HG03378 (cell line): ENCODE data around the gene TTLL5.

ENCODE experiments used
- ATAC-seq: cut with Tn5 transposase; IDR thresholded peaks from one replicate; pipeline ENCODE4 v1.9.1; 2021; ENCODE audit warnings: mild to moderate bottlenecking, moderate library complexity; ENCODE audit not compliant: unreplicated experiment

Gene TTLL5

DNA sequence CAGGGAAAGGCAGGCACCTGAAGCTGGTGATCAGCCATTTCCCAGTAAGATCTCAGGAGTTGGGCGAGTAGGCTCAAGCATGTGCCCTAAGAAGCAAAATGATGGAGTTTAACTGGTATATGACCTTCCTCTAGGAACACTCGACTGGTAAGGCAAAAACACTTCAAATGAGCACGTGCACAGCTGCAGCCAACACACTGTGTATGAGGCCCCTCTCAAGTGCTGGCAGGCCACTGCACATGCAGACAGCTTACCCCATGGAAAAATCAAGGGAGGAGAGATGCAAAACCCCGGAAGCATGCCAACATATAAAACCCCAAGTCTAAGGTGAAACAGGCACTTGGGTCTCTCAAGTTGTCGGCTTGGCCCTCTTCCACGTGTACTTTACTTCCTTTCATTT is 39.2 kb downstream of the TTLL5 start:
- ATAC-seq: no peak

DNA sequence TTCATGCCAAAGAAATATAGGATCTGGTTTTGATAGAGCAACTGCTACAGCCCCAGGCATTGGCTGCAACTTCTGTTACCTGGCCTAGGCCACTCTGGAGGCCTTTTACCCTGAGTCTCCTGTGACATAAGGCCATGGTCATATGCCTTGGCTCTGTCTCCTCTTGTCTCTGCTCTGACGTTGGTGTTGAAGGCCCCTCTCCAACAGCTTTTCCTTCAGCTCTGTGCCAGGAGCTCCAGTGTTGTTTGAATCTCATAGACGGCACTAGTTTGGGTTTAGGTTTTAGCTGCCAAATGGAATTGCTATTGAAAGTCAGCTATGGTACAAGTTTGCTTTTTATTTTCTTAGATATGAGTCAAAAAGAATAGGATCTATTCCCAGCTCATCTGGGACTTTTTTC is 41.1 kb downstream of the TTLL5 start:
- ATAC-seq: no peak

DNA sequence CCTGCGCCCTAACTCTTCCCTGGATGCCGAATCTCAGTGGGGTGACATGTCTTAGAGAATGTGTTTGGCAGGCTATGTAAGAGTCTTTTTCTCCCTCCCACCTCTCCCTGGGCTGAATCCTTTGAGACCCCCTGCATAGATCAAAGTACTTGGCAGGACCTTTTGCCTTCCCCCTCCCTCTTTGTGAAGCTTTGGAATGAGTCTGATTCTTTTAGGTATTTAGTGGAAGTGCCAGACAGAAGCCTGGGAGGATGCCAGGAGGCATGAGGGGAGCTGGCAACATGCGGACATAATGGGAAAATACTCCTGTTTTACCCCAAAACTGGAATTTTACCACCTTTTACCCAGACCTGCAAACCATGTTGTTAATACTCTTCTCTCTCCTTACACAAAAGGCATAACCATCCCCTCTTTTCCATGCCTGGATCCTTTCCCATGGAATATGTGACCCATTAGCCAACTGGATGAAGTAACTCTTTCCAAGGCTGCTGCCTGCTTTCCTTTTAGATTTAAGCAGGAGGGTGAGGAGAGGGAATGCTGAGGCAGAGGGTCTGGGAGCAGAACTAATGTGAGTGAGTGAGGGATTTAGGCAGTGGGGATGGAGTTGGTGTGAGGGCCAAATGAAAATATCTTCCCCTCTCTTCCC is 41.7 kb downstream of the TTLL5 start:
- ATAC-seq: no peak

DNA sequence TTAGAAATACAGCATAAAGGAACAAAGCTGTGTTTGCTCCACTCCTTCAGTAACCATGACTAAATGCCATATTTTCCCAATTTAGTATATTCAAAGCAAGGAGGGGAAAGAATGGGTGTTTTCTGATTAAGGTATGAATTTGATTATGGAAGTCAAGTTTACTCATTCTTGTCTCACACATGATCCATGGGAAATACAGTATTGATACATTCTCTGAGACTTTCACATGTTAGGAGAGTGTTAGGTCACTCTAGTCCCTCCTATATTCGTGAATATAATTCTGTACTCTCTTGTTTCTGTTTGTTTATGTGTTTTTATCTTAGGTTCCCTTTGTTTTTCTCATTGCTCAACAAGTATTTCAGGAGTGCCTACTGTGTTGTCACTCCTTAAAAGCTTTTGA is 42.4 kb downstream of the TTLL5 start:
- no peak for ATAC-seq

DNA sequence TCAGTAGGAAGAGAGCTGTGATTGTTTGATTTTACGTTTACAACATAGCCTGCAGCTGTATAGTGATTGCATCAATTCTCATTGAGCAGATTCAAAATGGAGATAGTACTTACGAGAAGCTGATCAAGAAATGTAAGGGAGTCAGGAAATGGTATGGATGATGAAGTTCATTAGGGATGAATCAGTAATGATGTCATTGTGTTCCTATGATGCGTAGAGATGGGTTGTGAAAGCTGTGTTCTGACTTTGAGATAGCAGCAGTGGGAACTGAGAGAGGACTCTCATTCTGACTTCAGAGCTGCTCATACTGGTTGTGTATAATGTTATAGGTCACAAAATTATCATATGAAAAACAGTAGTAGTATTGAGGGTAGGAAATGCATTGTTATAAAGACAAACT is 44.0 kb downstream of the TTLL5 start:
- no peak for ATAC-seq

DNA sequence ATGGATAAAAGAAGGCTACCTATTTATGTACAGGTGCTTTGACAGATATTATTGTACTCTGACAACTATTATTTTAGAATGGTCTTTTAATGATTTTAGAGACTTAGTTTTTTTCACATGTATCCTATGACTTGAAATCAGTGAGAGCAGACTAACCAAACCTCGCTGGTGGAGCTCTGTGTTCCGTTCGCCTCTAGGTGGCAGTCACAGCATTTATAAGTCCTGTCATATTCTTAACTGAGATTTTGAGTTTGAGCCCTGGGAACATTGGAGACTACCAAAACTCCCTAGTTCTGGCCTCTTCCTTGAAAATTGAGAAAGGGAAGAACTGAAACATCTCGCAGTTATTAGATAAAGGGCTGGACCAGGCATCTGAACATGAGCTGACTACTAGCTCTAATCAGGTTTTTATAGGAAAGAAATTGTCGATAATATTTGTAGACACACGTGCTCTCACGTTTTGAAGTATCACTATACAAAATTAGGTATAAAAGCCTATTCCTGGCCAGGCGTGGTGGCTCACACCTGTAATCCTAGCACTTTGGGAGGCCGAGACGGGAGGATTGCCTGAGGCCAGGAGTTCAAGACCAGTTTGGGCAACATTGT is 48.3 kb downstream of the TTLL5 start:
- ATAC-seq: no peak

DNA sequence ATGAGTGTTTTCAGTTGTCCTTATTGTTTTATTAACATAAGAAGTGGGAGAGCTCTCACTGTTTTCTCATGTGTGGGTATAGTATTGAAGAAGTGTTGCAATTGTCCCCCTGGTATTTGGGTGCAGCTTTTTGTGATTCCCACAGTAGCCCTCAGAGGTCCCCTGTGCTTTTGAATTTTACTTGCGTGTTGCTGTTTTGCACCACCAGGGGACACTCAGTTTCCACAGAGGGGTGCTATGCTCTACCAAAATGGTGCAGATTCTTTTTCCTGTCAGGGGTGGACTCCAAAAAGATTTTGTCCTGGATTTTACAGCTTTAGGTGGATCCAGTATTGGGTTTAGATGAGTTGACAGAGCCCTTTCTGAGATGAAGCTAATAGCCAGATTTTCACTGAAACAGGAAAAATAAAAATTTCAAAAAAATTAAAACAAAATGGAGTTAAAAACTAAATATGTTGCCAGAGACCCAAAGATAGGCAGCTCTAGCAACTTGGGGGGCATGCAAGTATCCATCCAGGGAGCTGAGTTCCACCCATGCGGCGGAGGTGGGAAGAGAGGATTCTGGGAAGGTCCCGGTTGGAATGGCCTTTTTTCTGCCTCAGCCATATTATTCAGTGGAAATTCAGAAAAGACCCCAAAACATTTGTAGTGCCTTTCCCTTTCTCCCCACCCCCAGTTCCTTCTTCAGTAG is 50.2 kb downstream of the TTLL5 start:
- ATAC-seq: no peak

DNA sequence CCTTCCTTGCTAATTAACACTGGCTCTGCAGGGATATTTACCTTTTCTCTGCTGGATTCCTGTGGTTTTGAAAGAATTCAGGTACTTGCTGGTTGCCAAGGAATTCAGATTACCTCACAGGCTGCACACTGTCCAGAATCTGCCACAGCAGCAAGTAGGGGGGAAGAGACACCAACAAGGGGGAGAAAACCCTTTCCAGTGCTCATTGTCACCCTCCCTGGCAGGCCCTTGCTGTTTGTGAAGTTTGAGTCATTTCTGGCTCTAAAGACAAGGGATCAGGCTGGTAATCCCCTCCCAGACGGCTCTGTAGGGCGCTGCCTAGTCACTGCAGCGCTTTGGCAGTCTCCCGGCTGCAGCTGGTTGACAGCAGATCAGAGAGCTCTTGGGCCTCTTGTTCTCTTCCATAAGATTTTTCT is 50.8 kb downstream of the TTLL5 start:
- no peak for ATAC-seq

DNA sequence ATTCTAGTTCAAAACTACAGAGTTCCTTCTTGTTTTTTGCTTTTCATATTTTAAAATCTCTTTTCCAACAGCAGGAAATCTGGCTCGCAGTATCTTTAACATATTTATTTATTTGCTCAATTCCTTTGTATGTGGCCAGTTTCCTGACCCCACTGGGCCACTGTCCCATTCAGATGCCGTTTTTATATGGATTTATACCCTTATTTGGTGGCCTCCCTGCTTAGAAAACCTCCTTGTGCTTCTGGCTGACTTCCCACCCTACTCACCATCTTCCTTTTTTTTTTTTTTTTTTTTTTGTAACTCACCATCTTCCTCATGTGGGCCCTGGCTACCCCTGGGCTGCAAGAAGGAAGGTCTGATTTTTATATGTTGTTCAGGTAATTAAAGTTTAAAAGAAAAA is 53.9 kb downstream of the TTLL5 start:
- no peak for ATAC-seq

DNA sequence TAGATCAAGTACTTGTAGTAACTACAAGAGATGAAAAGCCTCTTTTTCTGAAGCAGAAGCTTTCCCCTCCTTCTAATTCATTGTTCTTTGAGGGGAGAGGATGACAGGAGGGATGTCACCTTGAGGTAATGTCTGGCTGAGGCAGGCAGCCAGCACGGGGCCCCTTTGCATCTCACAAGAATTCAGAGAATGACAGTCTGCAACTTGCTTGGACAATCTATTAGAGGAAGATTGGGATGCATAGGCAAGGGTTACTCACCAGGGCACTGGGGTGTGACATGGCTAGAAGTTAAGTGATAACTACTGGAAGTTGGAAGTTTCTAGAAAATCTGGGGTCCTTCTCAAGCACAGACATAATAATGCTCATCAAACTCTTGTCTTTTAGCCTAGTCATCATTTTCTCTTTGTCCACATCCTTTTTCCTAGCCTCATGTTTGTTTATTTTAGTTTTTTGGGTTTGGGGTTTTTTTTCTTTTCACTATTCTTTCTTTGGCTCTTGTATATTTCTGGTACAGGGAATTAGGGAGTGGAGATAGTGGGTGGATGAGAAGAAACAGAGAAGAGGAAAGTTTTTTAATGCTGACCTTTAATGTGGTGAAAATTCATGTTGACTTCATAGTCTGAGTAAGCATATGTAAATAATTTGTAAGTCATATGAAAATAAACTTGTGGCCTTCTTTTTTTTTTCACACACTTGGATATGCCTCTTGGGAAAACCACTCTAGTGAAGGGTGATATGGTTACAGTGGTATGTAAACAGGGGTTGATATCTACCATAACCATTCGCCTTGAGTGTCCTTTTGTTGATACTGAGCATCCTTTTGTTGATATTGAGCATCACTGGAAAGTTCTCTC is 55.1 kb downstream of the TTLL5 start:
- ATAC-seq: no peak

DNA sequence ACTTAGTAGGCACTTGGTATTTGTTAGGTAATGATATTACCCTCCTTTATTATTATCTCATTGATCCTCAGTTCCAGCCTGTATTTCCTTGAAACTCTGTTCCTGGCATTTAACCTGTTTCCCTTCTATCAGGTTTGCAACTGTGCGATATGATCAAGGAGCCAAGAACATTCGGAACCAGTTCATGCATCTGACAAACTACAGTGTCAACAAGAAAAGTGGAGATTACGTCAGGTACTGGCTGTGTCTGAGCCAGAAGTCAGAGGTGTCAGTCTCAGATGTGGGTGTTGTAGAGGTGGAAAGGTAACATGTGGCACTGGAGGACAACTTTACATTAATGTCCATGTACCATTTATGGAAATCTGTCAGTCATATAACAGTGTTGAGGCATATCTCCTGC is 56.7 kb downstream of the TTLL5 start:
- no peak for ATAC-seq

DNA sequence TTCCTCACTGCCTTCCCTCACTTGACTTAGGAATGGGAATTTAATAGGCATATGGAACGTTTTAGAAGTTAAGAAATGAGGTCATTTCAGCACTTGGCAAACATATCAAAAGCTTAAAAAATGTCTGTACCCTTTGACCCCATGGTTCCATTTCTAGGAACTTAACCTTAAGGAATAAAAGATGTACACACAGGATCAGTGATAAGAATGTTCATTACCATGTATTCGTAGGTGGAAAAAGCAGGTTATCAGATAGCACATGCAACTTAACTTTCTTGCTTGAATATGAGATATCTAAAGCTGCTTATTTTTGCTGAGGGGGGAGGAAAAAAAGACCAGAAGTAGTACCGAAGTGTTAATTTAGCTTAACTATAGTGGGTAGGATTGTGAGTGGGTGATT is 57.2 kb downstream of the TTLL5 start:
- ATAC-seq: no peak

DNA sequence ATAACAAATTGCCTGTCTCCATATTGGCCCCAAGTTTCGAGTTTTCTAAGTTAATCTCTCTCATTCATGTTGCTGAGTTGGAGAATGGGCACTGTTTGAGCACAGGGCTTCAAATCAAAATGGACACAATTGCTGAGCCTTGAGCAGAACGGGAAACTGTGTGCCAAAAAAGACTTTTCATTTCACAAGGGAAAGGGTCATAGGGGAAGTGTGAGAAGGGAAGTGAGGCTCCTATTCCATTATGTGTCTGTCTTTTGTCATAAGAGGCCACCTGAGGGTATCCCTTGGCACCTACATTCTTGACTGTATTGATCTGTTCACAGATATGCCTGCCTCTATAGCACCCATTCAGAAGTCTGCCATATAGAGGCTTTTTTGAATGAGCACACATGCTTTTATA is 59.1 kb downstream of the TTLL5 start:
- ATAC-seq: no peak

DNA sequence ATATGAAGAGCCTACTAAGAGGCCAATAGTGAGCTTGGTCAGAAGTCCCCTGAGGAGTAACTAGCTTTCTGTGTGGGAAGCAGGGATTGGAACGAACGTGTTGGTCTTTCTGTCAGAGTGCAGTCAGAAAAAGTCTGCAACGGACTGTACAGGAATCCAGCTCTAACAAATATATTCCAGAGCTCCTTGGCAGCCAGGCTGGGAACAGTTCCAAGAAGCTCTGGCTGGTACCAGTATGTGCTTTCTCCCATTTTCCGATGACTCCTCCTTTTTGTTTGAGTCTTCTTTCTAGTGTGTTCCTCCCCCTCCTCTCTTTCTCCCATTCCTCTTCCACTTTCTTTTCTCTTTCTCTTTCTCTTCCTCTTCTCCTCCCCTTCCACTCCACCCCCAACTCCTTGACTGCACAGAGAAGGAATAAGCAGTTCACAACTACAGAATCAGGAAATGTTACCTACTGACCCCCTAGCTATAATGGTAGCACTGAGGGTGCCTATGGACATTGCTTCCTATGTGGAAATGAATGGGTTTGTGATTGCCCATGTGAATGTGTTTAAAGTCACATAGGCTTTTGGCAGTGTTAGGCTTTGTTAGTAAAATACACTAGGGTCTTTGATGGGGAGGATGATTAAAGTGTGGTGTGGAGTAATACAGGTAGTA is 59.9 kb downstream of the TTLL5 start:
- ATAC-seq: no peak

DNA sequence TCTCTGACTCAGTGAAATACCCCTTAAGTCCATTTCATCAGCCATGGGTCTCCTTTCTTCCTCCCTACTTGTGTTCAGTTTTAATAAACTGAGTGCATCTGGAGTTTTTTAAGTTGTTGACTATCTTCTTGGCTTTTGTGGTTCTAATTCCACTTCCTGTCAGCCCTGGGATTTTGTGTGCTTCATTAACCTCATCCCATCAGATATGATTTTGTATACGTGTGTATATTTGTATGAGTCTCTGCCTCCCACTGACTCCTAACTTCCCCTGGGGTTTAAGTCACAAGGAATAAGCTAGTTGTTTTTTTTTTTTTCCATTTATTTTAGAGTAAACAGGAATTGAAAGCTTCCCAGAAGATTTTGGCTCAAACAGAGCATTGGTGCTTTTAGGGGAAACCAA is 62.7 kb downstream of the TTLL5 start:
- ATAC-seq: no peak

DNA sequence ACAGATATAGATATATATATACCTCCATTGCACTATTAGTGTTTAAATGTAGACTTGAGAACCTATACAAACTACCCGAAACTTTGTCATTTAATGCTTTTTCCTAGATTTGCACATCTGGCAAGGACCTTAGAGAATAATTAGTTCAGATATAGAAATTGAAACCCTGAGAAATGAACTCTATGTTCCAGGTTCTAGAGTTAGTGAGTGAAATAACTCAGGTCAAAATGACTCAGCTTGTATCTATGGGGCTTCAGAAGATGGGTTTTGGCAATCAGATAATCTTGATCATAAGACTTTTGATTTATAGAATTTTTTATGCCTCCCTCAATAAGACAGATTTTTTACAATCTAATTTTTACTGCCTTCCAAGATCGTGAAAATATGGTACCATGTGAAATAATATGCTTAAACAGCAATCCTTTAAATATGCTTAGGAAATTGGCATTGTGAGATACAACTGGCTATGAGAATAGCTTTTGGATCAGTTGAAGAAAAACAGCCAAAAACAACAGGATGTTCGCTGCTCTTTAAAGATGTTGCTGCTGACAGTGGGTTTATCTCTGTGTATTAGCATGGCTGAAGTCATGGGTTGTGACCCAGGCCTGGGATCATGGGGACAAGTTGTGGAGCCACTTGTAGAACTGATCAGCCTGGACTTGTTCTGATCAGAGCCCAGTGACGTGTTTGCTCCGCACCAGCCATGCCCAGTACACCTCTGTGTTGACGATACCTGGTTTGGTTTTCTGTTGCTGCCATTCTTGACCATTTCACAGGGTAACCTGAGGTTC is 63.6 kb downstream of the TTLL5 start:
- ATAC-seq: no peak

DNA sequence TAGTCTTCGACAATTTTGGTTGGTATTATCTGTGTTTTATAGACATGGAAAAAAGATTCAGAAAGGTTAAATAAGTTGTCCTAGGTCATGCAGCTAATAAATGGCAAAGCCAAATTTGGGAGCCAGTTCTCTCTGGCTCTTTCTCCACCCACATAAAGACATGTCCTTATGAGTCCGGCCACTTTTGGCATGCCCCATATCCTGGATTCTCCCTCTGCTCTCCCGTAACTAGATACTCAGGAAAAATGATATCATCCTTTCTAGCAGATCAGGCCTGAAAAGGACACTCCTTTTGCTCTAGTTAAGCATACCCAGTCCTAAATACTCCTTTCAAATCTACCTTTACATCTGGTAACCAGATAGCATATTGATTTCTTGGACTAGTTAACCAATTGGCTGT is 64.4 kb downstream of the TTLL5 start:
- no peak for ATAC-seq

DNA sequence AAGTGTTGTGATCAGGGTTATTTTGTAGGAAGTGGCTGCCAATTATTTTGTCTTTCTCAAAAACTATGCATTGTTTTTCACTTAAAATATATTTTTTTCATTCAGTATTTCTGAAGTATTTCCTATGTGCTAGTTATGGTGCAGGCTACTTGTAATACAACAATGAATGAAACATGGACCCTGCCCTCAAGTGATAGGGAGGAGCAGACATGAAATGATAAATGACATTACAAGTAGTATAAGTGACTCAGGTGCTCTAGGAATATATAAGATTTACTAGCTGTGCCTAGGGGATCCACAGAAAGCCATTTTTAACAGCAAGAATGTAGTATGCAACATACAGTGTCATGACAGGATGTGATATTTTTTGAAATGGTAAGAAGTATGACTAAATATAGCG is 65.3 kb downstream of the TTLL5 start:
- no peak for ATAC-seq

DNA sequence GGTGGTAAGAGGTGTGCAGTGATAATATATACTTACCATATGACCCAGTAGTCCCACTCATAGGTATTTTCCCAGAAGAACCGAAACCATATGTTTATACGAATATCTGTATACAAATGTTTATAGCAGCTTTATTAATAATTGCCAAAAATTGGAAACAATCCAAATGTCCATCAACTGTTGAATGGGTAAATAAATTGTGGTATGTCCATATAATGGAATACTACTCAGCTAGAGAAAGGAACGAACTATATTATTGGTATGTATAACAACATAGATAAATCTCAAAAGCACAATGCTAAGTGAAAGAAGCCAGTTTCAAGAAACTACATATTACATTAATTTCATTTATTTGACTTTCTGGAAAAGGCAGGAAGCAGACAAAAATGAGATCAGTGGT is 66.1 kb downstream of the TTLL5 start:
- ATAC-seq: no peak

DNA sequence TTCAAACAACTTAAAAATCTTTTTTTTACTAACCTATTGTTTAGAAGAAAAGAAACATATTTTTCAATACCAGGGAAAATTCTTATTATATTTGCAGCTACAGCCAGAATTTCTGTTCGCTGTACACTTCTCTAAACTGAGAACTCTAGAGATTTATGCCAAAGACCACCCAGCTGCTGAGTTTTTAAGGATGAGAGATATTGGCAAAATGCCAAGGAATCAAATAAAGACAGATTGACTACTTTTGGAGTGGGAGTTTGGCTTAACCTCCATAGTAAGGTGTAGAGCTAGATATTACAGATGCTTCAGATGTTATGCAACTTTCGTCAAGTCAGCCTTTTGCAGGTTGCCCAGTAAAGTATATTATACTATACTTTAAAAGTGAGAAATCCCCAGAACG is 71.8 kb downstream of the TTLL5 start:
- ATAC-seq: no peak
